BE2C (cell line): ENCODE results near the gene DCXR.

Experiments used
- DNase-seq: peaks from one replicate; pipeline ENCODE4 v3.0.0-alpha.2; 2020
- H3K27me3 ChIP-seq: fragments of 250-450 bp; sonication (Bioruptor Pico); 2 replicates; pipeline ENCODE4 v1.5.1; 2020; ENCODE audit warnings: mild to moderate bottlenecking
- H3K36me3 ChIP-seq: fragments of 250-450 bp; sonication (Bioruptor Pico); 2 replicates; pipeline ENCODE4 v1.5.1; 2020; ENCODE audit warnings: mild to moderate bottlenecking
- H3K4me1 ChIP-seq: fragments of 250-450 bp; sonication (Bioruptor Pico); 2 replicates; pipeline ENCODE4 v1.5.1; 2020
- H3K4me3 ChIP-seq: 2 replicates; pipeline ENCODE4 v1.5.1; 2011; ENCODE audit warnings: low read depth, low read length
- H3K9me3 ChIP-seq: fragments of 250-450 bp; sonication (Bioruptor Pico); 2 replicates; pipeline ENCODE4 v1.5.1; 2020
- CTCF ChIP-seq: IDR thresholded peaks from 2 replicates; pipeline ENCODE4 v1.5.1; 2012; ENCODE audit warnings: mild to moderate bottlenecking, low read depth, low read length

The DCXR gene

GRCh38 chr17:82004517-82005455, 32.7 kb downstream of the DCXR start:
- Histone ChIP-seq H3K9me3 (no peaks in the 10 kb centered on the region), H3K27me3 (no peaks in the 10 kb centered on the region), H3K36me3 (no peaks in the 10 kb centered on the region; the same call in 1 of the 2 replicates), H3K4me3 (no peak overlapping the region), H3K4me1 (peaks cover 23% of the 10 kb centered on the region)
- DNase-seq = no peak
- no peak for TF ChIP-seq CTCF

- H3K4me1 ChIP-seq = peaks cover 23% of the 10 kb centered on the region
- DNase-seq = peak; percentile 72
- no peaks in the 10 kb centered on the region; the same call in 1 of the 2 replicates for H3K36me3 ChIP-seq
- H3K9me3 ChIP-seq = no peaks in the 10 kb centered on the region
- no peaks in the 10 kb centered on the region for H3K27me3 ChIP-seq
- H3K4me3 ChIP-seq = no peak overlapping the region
- no peak for TF ChIP-seq CTCF
These were observed 33.8 kb downstream of the DCXR start for GRCh38 chr17:82003411-82004381.

GRCh38 chr17:82001571-82002056, 35.9 kb downstream of the DCXR start:
- no peak for DNase-seq
- H3K9me3 ChIP-seq = no peaks in the 10 kb centered on the region
- TF ChIP-seq CTCF = no peak
- H3K4me1 ChIP-seq = peaks cover 19% of the 10 kb centered on the region
- no peak overlapping the region for H3K4me3 ChIP-seq
- H3K36me3 ChIP-seq = no peaks in the 10 kb centered on the region; the same call in 1 of the 2 replicates
- H3K27me3 ChIP-seq = no peaks in the 10 kb centered on the region

GRCh38 chr17:82000803-82001570, 36.5 kb downstream of the DCXR start:
- H3K9me3 ChIP-seq = no peaks in the 10 kb centered on the region
- DNase-seq = no peak
- H3K36me3 ChIP-seq = no peaks in the 10 kb centered on the region; the same call in 1 of the 2 replicates
- H3K4me1 ChIP-seq = peaks cover 15% of the 10 kb centered on the region
- no peaks in the 10 kb centered on the region for H3K27me3 ChIP-seq
- H3K4me3 ChIP-seq = no peak overlapping the region
- TF ChIP-seq CTCF = no peak

- TF ChIP-seq CTCF = no peak
- Histone ChIP-seq H3K36me3 (no peaks in the 10 kb centered on the region; the same call in 1 of the 2 replicates), H3K27me3 (no peaks in the 10 kb centered on the region), H3K9me3 (no peaks in the 10 kb centered on the region), H3K4me1 (peaks cover 13% of the 10 kb centered on the region), H3K4me3 (no peak overlapping the region)
- no peak for DNase-seq
These were observed 37.3 kb downstream of the DCXR start for GRCh38 chr17:81999976-82000802.
